Stimulated activated CD8-positive, alpha-beta memory T cell treated with anti-CD3 and anti-CD28 coated beads, Interleukin-12 subunit alpha, Interleukin-12 subunit beta, amount 100 ng/mL, for 24 hours (primary cell): Measurements from ENCODE around the gene SPDYE16.
"Not testable (repeated sequence)": the region's sequence is repeated elsewhere in the genome, so short reads cannot be mapped to it uniquely, and the experiment has no call there.

ENCODE experiments used
- DNase-seq: peaks from one replicate; pipeline ENCODE4 v3.0.0-alpha.2; 2020; ENCODE audit errors: extremely low read depth

SPDYE16 gene, protein sequence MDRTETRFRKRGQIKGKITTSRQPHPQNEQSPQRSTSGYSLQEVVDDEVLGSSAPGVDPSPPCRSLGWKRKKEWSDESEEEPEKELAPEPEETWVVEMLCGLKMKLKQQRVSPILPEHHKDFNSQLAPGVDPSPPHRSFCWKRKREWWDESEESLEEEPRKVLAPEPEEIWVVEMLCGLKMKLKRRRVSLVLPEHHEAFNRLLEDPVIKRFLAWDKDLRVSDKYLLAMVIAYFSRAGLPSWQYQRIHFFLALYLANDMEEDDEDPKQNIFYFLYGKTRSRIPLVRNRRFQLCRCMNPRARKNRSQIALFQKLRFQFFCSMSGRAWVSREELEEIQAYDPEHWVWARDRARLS

DNA sequence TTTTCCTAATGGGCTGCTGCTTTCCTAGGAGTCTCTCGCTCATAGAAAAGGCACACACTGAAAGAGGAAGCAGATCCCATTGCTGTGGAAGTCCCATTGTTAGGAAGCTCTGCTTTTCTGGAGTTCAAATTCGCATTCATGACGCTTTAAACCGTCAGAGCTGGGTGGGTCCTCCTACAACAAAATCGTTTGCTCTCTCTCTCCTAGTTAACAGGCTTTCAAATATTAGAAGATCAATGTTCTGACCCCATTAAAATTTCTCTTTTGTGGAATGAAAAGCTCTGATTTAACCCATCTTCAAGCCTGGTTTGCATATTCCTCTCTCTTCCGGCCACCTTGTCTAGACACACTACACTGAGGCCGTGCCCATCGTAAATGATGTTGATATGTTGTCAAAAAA lies at the start of gene SPDYE16:
SPDYE16 (minus strand) TSS at position 101 of the 400 bp plus-strand sequence. CDS start 1,838 bp downstream, outside the sequence.
- DNase-seq: not testable (repeated sequence)

DNA sequence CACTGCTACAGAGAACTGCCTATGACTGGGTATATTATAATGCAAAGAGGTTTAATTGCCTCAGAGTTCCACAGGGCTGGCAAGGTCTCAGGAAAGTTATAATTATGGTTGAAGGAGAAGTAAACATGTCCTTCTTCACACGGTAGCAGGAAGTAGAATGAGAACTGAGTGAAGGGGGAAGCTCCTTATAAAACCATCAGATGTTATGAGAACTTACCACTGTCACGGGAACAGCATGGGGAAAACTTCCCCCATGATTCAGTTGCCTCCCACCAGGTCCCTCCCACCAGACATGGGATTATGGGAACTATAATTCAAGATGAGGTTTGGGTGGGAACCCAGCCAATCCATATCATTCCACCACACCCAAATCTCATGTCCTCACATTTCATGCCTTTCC lies 49.6 kb upstream of the SPDYE16 start:
- DNase-seq: not testable (repeated sequence)

DNA sequence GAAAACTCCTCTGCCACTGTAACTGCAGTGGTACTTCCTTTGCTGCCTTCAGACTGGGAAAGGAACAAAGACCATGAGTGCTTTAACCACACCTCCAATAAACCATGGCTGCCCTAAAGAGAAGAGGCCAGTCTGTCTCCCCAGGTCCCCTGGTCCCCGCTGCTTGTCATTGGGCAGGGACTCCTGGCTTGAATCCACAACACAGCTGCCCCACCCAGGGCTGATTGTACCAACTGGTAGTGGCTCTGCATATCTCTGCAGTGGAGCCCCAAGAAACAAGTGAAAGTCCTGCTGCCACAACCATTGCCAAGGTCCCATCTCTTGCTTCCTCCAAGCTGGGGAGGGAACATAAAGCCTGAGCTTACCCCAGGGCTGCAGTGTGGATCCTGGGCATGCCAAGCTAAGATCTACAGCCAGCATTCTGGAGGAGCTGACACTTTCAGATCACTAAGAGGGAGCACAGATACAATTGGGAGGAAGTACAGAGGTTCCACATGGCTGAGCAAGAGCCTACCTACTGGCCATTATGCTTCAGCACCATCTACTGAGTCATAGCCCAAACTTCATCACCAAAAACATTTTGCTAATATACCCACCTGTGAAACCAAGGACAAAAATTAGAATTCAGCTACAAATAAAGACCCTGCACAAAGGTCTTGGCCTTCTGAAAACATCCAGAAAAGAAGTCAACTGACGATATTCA lies 48.7 kb upstream of the SPDYE16 start:
- DNase-seq: not testable (repeated sequence)

DNA sequence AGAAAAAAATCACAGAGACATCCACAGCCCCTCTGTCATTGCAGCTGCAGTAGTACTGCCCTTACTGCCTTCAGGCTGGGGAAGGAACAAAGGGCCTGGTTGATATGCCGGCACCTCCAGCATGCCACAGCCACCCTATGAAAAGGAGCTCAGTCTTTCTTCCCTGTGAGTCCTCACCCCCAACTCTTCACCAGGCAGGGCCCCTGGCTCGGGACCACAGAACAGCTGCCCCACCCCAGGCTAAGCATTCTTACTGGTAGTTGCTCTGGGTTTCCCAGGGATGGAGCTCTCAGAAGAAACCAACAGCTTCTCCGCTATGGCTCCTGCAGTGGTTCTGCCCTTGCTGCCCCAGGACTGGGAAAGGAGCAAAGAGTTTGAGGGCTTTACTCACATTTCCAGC lies 47.9 kb upstream of the SPDYE16 start:
- DNase-seq: not testable (repeated sequence)

DNA sequence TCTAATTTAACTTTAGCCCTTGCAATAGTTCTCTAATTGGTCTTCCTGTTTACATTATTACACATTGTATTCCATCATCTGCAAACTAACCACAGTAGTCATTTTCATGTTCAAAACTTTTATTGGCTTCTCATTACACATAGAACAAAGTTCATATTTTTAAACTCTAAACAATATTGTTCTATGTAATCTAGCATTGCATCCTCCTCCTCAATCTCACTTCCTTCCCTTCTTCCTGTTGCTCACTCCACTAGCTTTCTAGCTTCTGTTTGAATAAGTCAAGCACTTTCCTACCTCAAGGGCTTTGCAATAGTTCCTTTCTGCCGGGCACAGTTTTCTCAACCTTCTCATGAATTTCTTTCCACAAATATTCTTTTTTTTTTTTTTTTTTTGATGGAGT lies 45.5 kb upstream of the SPDYE16 start:
- DNase-seq: not testable (repeated sequence)

DNA sequence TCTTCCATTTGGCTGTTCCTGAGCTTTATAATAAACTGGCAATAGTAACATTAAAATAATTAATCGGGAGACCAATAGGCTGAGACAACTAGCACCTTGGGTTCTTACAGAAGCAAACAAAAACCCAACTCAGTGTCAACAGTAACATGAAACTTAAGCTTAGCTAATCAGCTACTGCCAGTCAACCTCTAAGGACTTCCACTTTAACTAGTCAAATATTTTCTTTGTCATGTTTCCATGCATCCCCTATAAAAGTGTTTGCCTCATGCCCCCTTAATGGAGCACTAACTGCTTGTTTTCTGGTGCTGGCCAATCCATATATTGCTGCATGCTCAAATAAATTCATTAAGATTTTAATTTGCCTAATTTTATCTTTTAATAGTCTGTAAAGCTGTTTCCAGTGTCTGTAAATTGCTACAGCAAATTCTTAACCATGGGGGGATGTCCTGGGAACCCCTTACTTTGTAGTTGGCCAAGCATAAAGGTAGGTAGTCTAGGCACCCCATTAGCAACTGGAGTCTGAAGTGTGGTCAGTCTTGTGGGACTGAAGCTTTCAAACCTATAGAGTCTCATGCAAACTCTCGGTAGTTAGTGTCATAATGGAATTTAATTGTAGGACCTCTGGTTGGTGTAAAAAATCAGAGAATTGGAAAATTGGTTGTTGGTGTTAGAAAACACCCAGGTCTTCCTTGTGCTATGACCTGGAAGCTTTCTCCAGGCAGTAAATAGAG lies 43.7 kb upstream of the SPDYE16 start:
- DNase-seq: not testable (repeated sequence)

DNA sequence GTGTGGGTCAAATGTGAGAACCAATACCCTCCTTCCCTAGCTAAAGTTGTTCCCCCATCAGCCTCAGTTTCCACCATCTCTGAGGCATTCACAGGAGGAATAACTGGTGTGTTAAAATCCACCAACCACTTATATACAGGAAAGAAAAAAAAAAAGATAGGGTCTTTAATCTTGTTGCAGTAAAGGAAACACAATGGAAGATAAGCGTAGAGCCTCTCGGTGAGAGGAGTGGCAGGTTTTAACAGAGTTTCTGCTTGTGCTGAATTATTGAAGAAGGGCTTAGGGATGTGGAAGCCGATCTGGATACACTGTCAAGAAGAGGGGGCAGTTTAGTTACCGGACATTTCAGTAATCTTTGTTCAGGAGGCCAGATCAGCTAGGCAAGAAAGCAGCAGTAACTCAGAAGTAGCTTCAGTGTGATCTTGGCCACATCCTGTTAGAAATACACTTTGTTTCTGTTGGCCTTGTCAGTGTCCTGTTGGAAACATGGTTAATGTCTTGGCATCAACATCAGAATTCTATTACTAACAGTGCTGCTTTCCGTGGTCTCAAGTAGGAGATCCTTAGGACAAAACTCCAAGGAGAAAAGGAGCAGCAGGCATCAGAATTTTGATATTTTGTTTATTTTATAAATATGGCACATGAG lies 40.7 kb upstream of the SPDYE16 start:
- DNase-seq: not testable (repeated sequence)

DNA sequence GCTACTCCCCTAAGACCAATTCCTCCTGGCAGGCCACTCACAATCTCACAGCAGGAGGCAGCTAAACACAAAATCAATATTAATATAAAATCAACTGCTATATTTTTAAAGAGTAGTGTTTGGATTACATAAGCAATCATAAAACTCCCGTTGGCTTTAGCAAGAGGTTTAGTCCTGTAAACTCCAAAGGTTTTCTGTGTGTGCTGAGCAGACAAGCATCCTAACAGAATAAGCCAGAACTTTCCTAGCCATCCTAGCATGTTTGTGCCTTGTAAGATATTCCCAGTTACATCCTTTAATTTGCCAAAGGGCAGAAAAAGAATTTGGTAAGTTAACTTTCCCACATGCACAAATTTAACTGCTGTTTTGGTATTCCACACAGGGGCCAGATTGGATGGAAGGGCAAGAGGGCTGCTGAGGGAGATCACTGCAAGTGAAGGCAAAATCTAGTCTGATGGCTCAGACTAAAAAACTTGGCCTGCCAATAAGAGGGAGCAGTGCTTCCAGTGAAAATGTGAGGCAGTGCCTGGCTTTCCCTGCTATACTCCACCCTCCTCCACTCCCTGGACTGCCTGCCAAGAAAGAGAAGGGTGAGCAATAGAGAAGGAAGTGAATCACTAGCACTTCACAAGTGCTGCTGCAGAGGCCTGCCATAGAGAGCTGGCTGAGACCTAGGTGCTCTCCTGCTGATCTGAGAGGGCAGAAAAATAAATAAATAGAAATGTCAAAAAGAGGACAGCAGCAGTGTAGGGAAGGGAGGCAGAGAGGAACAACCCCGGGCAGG lies 39.9 kb upstream of the SPDYE16 start:
- DNase-seq: not testable (repeated sequence)

DNA sequence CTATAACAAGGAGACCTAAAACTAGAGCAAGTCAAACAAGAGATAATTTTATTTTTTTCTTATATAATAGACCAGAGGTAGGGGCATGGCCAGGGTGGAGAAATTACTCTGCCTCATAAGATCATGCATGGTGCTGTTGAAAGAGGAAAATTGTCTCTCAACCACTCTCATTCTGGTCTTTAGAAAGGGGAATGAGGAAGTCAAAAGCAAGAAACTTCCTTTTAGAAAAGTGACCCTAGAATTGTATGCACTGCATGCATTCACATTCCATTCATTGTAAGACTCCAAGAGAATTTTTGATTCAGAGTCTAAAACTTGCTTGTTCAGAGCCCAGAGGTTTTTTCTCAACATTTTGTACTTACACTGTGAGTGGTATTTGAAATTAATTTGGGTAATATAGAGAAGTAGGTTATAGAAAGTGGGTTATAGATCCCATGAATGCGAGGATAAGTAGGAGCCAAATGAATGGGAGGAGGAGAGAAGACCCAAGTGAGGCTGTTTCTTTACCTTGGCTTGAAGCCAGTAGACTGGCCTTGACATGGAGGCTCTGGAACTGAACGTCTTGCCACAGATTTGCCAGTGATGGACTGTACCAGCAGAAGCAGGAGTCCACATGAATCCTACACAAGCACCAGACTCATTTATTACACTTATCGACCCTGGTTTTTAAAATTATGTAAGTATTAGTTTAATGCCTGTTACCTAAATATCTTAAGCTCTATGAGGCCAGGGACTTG lies 33.0 kb upstream of the SPDYE16 start:
- not testable (repeated sequence) for DNase-seq

DNA sequence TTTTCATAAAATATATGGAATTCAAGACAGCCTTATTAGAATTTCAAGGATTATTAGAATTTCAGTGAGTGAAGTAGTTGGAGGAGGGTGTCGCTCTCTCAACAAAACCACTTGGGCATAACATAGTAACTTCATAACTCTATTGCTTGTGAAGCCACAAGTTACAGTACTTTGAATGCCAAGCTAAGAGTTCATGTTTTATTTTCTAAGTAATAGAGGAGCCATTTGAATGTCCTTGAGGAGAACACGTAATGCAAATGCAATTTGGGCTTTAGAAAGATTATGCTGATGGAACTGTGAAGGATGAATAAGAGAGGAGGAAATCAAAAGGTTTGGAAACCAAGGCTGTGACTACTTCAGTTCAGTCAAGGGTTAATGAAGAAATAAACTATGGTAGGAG lies 32.3 kb upstream of the SPDYE16 start:
- not testable (repeated sequence) for DNase-seq

DNA sequence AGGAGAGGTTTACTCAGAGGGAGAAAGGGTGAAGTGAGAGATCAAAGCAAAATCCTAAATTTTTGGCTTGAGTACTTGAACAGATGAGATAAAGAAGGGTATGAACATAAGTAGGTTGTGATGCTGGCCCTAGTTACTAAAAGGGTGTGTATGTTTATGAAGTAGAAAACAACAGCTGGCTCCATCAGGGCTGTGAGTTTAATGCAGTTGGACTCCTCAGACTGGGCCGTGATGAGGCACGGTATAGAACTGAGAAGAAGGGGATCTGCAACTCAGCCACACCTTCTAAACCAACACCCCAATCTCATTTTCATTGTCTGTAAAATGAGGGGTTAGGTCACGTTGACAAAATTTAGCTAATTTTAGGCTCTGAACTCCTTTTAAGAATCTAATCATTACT lies 29.2 kb upstream of the SPDYE16 start:
- DNase-seq: not testable (repeated sequence)

DNA sequence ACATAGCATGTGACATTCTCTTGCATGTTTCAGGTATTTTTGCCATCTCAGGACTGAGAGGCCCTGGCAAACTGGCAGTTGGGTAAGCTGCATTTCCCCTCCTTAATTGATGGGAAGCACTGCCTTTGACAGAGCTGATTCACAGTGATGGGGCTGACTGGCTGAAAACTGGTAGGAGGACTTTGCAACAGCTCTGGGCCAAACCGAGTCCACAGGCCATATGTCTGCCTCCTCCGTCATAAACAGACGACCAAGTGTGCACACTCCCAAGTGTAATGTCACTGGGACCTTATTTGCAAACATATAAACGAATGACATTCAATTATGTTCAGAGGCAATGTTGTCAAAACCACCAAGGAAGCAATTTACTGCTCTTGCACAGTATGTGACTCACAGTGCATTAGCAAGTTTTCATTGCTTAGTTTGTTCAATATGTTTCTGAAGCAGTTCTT lies 27.3 kb upstream of the SPDYE16 start:
- not testable (repeated sequence) for DNase-seq

DNA sequence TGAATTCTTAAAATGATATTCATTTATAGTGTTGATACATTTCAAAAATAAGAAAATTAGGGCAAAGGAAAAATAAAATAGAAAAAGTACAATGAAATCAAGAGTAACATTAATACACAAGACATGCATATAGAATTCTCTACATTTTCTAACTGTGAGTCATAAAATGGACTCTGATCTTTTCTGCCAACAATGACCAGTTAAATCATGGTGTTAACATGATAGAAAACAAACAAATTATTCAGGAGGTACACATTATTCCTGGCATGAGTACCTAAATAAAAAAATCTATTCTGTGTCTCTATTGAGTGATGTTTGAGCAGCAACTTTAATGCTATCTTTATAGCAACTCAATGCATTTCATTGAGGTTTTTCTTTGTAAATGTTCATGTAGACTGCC lies 25.6 kb upstream of the SPDYE16 start:
- DNase-seq: not testable (repeated sequence)

DNA sequence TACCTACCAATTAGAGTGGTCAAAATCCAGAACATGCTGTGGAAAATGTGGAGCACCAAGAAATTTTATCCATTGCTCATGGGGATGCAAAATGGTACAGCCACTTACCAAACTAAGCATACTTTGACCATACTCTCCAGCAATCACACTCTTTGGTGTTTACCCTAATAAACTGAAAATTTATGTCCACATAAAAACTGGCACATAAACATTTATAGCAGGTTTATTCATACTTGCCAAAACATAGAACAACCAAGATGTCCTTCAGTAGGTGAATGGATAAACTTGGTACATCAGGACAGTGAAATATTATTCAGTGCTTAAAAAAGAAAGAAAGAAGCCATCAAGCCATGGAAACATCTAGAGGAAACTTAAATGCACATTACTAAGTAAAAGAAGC lies 24.7 kb upstream of the SPDYE16 start:
- not testable (repeated sequence) for DNase-seq

DNA sequence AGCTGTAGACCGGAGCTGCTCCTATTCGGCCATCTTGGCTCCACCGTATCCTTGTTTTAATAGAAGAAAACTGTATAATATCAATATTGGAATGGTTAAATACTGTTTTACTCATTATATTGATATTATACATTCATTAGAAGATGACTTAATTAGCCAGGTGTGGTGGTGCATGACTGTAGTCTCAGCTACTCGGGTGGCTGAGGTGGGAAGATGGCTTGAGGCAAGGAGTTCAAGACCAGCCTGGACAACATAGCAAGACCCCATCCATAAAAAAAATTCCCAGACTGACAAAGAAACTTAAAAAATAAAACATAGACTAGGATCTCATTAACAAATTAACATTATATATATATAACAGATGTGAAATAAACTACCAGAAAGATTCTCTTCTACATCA lies 24.2 kb upstream of the SPDYE16 start:
- not testable (repeated sequence) for DNase-seq

DNA sequence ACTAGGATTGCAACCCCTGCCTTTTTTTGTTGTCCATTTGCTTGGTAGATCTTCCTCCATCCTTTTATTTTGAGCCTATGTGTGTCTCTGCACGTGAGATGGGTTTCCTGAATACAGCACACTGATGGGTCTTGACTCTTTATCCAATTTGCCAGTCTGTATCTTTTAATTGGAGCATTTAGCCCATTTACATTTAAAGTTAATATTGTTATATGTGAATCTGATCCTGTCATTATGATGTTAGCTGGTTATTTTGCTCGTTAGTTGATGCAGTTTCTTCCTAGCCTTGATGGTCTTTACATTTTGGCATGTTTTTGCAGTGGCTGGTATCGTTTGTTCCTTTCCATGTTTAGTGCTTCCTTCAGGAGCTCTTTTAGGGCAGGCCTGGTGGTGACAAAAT lies 21.9 kb upstream of the SPDYE16 start:
- not testable (repeated sequence) for DNase-seq

DNA sequence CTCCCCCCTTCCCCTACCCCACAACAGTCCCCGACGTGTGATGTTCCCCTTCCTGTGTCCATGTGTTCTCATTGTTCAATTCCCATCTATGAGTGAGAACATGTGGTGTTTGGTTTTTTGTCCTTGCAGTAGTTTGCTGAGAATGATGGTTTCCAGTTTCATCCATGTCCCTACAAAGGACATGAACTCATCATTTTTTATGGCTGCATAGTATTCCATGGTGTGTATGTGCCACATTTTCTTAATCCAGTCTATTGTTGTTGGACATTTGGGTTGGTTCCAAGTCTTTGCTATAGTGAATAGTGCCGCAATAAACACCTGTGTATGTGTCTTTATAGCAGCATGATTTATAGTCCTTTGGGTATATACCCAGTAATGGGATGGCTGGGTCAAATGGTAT lies 18.2 kb upstream of the SPDYE16 start:
- not testable (repeated sequence) for DNase-seq

DNA sequence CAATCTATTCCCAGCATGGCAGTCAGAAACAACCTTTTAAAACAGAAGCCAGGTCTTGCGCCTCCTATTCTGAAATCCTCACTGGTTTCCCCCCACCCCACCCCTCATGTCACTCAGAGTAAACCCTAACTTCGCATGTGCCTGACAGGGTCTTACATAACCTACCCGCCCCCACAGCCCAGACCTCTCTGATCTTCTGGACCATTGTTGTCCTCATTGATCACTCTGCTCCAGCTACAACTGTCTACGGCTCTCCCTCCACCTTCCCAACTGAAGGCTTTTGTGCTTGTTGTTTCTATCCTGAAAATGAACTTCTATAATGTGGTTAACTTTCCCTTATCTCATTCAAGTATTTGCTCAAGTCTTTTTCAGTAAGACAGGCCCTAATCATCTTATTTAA lies 17.1 kb upstream of the SPDYE16 start:
- DNase-seq: not testable (repeated sequence)

DNA sequence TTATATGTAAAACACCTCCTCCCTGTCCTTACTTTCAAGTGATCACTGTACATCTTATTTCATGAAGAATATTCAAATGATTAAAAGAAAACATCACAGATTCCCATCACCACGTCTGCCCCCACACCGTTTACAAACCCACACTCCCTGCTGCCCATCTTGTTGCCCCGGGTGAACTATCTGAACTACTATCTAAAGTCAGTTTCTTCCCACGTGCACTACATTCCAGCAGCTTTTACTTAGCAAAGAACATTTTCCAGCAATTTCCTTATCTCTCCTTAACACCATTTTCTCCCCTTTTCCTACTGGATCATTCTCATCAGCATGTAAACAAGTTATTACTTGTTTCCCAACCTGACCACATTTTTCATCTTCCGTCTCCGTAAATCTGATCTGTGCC lies 16.6 kb upstream of the SPDYE16 start:
- not testable (repeated sequence) for DNase-seq

DNA sequence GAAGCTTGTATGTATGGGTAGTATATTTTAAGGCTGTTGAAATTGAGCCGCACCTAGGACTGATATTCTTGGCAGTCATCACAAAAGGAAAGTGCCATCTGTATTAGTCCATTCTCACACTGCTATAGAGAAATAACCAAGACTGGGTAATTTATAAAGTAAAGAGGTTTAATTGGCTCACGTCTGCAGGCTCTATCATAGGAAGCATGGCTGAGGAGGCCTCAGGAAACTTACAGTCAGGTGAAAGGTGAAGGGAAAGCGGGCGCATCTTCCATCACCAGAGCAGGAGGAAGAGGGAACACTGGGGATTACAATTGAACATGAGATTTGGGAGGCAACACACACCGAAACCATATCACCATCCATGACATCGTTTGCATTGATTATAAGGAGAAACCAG lies 8.9 kb upstream of the SPDYE16 start:
- not testable (repeated sequence) for DNase-seq
